Thyroid gland (tissue), 4 donors: ENCODE data around the gene E2F1. TPM values are rescaled to one million over a fixed set of nuclear protein-coding genes. Genes with fewer than 3 reads are reported as not detected.

Experiments used
- DNase-seq, 2 donors: peaks; one replicate each; pipeline ENCODE4 v3.0.0-alpha.2; 2019
- H3K27ac ChIP-seq, 3 donors: fragments of 200-600 bp; sonication (generic); 1 replicate in 2 of 3; 2 replicates in 1 of 3; pipeline ENCODE4 v1.5.1; 2016 to 2019; ENCODE audit warnings: mild to moderate bottlenecking in 1 of 3, moderate library complexity in 1 of 3
- H3K27me3 ChIP-seq: fragments of 200-600 bp; sonication (generic); one replicate; pipeline ENCODE4 v1.5.1; 2019
- H3K36me3 ChIP-seq, 2 donors: fragments of 200-600 bp; sonication (generic); one replicate each; pipeline ENCODE4 v1.5.1; 2016 to 2019
- H3K4me1 ChIP-seq, 2 donors: fragments of 200-600 bp; sonication (generic); one replicate each; pipeline ENCODE4 v1.5.1; 2017 to 2019
- H3K4me3 ChIP-seq, 3 donors: fragments of 200-600 bp; sonication (generic); replicated peaks in 1 of 3; 1 replicate in 2 of 3; 2 replicates in 1 of 3; pipeline ENCODE4 v1.5.1; 2016; ENCODE audit warnings: mild to moderate bottlenecking in 1 of 3
- H3K9me3 ChIP-seq: fragments of 200-600 bp; sonication (generic); one replicate; pipeline ENCODE4 v1.5.1; 2017
- CTCF ChIP-seq, 6 experiments: fragments of 200-600 bp in 3 of 6; fragments of 450-650 bp in 3 of 6; sonication (generic) in 3 of 6; IDR thresholded peaks; one replicate each; pipeline ENCODE4 v1.5.1; 2016 to 2019; ENCODE audit warnings: antibody characterized with exemption in 6 of 6, mild to moderate bottlenecking in 2 of 6, inconsistent platforms in 1 of 6, moderate library complexity in 1 of 6
- POLR2A ChIP-seq, 2 donors: fragments of 450-650 bp; IDR thresholded peaks; one replicate each; pipeline ENCODE4 v1.6.1; 2017; ENCODE audit warnings: antibody characterized with exemption in 2 of 2, mild to moderate bottlenecking in 2 of 2, moderate library complexity in 1 of 2
- WGBS, 2 donors: methylation state at CpG; one replicate each; pipeline ENCODE4 v1.1.5; 2017; 5-methylcytosine and 5-hydroxymethylcytosine counted together
- intact Hi-C: fragments of 100-400 bp; cut with DNase I; formaldehyde crosslinking; loops from one replicate; pipeline ENCODE4 v1.15.1; 2023
- total RNA-seq, 4 donors: library from RNA; depleted of rRNA; stranded (reverse); fragments of >200 nt; gene quantifications; one replicate each; pipeline ENCODE4 v1.2.3, GENCODE V29; 2016

E2F1 gene
- total RNA-seq, 4 donors from 2014 or later = 0.42 to 0.89 (median 0.67) TPM; not detected in 1

- Histone ChIP-seq H3K9me3 (no peaks in the 10 kb centered on the region), H3K27ac (no peak overlapping the region), H3K4me3 (no peak overlapping the region), H3K4me1 (peaks cover 15 to 35% of the 10 kb centered on the region in 2 donors), H3K36me3 (no peaks in the 10 kb centered on the region), H3K27me3 (no peaks in the 10 kb centered on the region)
- WGBS, 2 donors = 70 to 76% methylated on average over 10 of the region's 10 CpGs
- peak in 1 of 2 donors; percentile 36 for DNase-seq
- intact Hi-C loops = loop anchor here (5.0 kb wide), 1 partner anchor 199 kb away; no protein-coding TSS in a partner anchor
- TF ChIP-seq POLR2A (IDR thresholded peaks at IDR 0.05) = no peak
- no peak for TF ChIP-seq CTCF (IDR thresholded peaks at IDR 0.05)
These were observed 35.2 kb downstream of the E2F1 start for GRCh38 chr20:33650753-33651561.

DNA sequence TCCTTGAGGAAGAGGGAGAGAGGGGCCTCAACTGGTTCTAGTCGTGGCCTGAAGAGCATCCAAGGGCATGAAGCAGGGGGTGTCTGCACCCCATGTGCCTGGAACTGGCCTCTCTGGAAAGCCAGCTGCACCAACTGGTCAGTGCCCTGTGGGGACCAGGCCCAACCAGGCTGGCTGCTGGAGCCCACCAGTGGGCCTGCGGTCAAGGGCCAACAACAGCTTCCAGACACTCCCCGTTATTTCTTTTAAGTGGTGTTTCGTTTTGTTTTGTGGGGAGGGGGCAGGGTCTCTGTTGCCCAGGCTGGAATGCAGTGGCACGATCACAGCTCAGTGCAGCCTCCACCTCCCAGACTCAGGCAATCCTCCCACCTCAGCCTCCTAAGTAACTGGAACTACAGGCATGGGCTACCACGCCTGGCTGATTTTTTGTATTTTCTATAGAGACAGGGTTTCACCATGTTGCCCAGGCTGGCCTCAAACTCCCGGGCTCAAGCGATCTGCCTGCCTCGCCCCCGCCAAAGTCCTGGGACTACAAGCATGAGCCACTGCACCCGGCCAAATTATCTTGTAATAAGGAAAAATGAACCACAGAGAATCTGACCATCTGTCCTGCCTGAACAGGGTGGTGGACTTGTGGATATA lies 36.0 kb downstream of the E2F1 start:
- H3K9me3 ChIP-seq = no peaks in the 10 kb centered on the region
- no peak overlapping the region for H3K27ac ChIP-seq
- H3K27me3 ChIP-seq = no peaks in the 10 kb centered on the region
- H3K36me3 ChIP-seq = peaks cover 4% of the 10 kb centered on the region in 2 donors
- DNase-seq = no peak
- peaks cover 15 to 35% of the 10 kb centered on the region in 2 donors for H3K4me1 ChIP-seq
- no peak for TF ChIP-seq CTCF (IDR thresholded peaks at IDR 0.05)
- no peak overlapping the region for H3K4me3 ChIP-seq
- intact Hi-C loops = loop anchor here (5.0 kb wide), 1 partner anchor 198 kb away; no protein-coding TSS in a partner anchor
- 85% methylated on average over 11 of the region's 11 CpGs for WGBS, 2 donors

GRCh38 chr20:33649201-33649681 lies 36.9 kb downstream of the E2F1 start:
- Histone ChIP-seq H3K4me1 (peaks cover 15 to 35% of the 10 kb centered on the region in 2 donors), H3K27me3 (no peaks in the 10 kb centered on the region), H3K4me3 (no peak overlapping the region), H3K9me3 (no peaks in the 10 kb centered on the region), H3K36me3 (peaks cover 14% of the 10 kb centered on the region in 2 donors), H3K27ac (peak overlapping the region in 2 of 3 donors; percentile 5 to 59)
- no peak for TF ChIP-seq CTCF (IDR thresholded peaks at IDR 0.05)
- intact Hi-C loops = no loop called here
- 37 to 53% methylated on average over 16 to 18 of the region's 19 CpGs for WGBS, 2 donors
- peak; percentile 91 to 92 for DNase-seq

DNA sequence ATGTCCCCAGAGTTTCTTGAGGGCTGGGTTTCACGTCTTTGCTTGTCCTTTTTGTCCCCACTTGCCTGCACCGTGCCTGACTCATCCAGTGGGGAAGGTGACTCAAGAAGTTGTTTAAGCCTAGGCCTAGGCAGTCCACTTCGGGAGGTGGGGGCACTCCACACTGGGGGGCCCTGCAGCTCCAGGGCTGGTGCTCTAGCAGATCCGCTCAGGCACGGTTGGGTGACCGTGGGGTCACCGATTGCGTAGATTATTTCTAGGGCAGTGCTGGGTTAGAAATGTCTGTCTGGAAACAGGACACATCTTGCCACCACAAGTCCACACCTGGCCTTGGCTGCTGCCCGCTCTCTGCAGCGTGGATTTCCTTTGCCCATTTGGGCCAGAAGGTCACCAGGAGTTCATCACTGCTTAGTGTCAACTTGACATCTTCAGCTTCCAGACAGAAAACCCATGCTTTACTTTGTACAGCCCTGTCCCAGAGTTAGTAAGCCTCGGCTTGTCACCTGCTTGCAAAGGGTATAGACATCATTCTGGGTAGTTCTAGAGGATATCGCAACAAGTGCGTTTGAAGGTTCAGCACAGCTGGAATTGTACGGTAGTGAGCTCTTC lies 37.7 kb downstream of the E2F1 start:
- Histone ChIP-seq H3K27ac (peak overlapping the region in 2 of 3 donors; percentile 5 to 59), H3K4me1 (peaks cover 12 to 33% of the 10 kb centered on the region in 2 donors), H3K36me3 (peaks cover 17% of the 10 kb centered on the region in 2 donors), H3K27me3 (no peaks in the 10 kb centered on the region), H3K9me3 (no peaks in the 10 kb centered on the region), H3K4me3 (no peak overlapping the region)
- TF ChIP-seq CTCF (IDR thresholded peaks at IDR 0.05) (no peak), POLR2A (IDR thresholded peaks at IDR 0.05) (no peak)
- intact Hi-C loops = no loop called here
- 70 to 76% methylated on average over 11 to 13 of the region's 14 CpGs for WGBS, 2 donors
- no peak for DNase-seq
